Subcutaneous adipose tissue (tissue), 4 donors: Measurements from ENCODE around the gene KCNA3. TPM values are rescaled to one million over a fixed set of nuclear protein-coding genes. Genes with fewer than 3 reads are reported as not detected.

Experiments used
- total RNA-seq, 4 donors: library from RNA; depleted of rRNA; stranded (reverse); fragments of >200 nt; gene quantifications; one replicate each; pipeline ENCODE4 v1.1.0, GENCODE V29; 2016
- TF ChIP-seq, protein P1 (sequence below): fragments of 450-650 bp; IDR thresholded peaks from one replicate; pipeline ENCODE4 v1.5.1; 2016; ENCODE audit warnings: low read depth, mild to moderate bottlenecking, control low read depth, antibody characterized with exemption, moderate library complexity

Gene KCNA3
- total RNA-seq, 4 donors from 2014 or later: 0.38 to 2.2 (median 1.4) TPM

DNA sequence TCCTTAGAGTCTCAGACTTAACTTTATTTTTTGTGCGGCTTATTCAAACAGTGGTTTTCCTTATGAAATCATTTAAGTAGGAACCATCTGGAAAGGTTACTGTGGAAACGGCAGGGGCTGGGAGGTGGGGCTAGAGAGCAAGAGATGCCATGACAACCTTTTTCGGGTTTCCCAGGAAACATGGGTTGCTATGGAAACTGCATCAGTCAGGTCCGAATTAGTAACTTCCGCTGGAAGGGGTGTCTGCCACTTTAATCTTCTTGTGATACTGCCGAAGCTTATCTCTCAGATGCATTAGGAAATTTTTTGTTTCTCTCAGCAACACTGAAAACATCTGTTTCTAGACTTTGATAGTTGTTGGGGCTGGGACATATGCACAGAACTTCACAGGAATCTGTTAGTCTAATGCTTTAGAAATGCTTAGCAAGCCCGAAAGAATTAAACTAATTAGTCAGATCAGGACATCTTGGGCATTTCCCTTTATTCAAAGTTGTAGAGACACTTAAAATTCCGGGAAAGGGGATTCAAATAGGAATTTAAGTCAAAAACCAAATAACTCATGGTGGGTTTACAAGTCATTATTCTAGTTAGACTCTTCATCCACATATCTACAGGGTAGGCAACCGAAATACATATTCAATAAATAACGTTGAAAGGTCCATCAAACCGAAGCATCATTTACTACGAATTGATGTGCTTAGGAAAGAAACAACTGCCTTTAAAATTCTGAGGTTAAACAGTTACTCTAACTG, 2.6 kb downstream of the KCNA3 start:
- TF ChIP-seq, protein P1, sequence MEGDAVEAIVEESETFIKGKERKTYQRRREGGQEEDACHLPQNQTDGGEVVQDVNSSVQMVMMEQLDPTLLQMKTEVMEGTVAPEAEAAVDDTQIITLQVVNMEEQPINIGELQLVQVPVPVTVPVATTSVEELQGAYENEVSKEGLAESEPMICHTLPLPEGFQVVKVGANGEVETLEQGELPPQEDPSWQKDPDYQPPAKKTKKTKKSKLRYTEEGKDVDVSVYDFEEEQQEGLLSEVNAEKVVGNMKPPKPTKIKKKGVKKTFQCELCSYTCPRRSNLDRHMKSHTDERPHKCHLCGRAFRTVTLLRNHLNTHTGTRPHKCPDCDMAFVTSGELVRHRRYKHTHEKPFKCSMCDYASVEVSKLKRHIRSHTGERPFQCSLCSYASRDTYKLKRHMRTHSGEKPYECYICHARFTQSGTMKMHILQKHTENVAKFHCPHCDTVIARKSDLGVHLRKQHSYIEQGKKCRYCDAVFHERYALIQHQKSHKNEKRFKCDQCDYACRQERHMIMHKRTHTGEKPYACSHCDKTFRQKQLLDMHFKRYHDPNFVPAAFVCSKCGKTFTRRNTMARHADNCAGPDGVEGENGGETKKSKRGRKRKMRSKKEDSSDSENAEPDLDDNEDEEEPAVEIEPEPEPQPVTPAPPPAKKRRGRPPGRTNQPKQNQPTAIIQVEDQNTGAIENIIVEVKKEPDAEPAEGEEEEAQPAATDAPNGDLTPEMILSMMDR: no peak

DNA sequence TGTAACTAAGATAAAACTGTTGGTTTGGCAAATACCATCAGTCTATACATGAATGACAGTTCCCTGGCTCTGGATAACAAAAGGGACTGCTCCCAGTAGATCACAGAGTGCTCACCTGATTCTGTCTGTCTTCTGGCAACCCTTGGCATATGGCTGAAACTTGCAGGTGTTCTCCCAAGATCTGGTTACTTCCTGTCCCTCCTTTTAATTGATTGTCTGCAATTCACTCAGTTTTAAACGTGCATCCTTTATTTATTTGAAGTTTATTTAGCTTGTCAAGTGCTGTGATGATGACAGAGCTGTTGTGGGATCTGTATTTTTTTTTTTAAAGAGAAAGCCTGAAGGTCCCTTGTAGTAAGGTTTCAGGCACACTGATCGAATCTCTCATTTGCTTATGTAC, 3.4 kb downstream of the KCNA3 start:
- TF ChIP-seq, protein P1: no peak

DNA sequence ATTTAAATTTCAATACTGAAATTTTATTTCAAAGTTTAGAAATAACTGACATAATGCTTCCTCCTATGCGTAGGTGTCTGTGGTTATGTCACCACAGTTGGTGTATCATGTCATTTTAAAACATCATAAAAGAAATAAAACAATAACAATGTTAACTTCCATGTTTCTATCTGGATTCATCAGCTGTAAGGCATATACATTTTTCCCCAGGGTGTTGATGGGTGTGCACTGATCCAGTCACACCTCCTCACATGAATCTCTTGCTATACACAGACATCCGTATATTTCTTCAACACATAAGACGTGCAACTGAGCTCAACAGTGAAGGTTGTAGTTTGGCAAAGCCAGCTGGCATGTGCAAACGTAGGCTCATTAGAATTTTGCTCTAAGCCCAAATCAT, 6.2 kb downstream of the KCNA3 start:
- TF ChIP-seq, protein P1: no peak

DNA sequence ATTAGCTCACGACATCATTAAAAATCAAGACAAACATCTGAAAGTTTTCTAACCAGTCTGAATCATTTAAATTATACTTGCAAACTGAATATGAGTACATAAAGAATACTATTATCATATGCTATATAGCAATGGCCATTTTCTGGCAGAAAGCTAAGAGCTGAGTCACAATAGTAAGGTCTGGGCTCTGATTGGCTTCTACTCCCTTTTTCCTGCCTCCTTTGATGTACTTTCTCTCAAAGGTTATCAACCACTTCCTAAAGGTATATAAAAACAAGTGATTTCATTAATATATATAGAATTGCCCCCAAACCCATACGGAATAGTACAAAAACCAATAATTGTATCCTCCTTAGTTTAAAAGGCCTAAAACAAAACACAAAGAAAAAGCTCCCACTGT, 7.0 kb downstream of the KCNA3 start:
- TF ChIP-seq, protein P1: no peak

DNA sequence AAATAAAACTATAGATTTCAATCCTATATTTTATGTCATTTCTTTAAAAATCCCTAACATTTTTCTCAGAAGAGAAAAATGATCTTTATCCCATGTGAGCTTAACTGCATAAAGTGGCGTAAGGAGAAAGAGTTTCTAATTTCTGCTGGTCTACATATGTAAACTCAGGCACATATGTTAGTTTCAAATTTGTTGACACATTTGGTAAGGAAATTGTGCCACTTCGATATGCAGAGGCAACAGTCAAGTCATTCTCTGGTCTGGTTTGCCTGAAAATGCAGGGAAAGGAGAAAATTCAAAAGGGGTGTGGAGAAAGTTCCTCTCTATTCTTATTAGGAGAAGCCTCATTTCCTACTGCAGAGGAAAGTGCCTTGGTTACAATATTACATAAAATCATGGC, 11.5 kb downstream of the KCNA3 start:
- TF ChIP-seq, protein P1: no peak

DNA sequence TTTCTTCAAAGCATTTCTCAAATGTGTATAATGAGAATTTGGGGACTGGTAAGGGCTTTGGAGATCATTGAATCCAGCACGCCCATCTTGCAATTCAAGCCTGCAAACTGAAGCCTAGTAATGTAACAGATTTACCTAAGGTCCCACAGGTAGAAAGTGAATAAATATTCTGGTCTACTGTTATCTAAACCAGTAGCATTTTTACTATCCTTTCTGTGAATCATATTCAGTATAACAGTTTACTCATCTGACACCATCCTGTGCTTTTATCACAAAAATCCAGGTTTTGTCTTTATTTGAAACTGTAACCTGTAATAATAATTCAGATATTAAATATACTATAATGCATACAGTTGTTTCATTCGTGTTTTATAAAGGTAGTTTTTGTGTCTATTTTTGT, 17.4 kb downstream of the KCNA3 start:
- TF ChIP-seq, protein P1: no peak

DNA sequence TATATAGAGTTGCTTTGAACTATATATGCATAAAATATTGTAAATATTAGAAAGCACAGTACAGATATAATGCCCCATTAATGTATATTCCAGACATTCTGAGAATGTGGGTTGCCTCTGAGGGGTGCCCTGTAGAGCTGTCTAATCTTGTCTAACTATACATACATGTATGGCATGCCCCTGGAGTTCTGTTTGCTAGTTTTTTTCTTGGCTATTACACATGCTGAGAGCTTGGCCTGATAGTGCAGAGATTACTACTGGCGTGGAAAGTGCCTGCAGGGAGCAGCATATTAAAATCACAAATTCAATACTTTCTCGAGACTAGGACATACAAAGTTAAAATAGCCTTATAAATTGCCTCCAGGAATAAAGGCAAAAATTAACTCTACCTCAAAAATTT, 24.1 kb downstream of the KCNA3 start:
- TF ChIP-seq, protein P1: no peak
